NCI-H146 treated with DMSO at 0.1 percent for 48 hours (cell line): ENCODE data around the gene UBN1.

ENCODE experiments used
- DNase-seq: peaks from one replicate; lab custom pipeline; 2025; ENCODE audit not compliant: unreplicated experiment; lab: John Stamatoyannopoulos, UW

UBN1 gene

DNA sequence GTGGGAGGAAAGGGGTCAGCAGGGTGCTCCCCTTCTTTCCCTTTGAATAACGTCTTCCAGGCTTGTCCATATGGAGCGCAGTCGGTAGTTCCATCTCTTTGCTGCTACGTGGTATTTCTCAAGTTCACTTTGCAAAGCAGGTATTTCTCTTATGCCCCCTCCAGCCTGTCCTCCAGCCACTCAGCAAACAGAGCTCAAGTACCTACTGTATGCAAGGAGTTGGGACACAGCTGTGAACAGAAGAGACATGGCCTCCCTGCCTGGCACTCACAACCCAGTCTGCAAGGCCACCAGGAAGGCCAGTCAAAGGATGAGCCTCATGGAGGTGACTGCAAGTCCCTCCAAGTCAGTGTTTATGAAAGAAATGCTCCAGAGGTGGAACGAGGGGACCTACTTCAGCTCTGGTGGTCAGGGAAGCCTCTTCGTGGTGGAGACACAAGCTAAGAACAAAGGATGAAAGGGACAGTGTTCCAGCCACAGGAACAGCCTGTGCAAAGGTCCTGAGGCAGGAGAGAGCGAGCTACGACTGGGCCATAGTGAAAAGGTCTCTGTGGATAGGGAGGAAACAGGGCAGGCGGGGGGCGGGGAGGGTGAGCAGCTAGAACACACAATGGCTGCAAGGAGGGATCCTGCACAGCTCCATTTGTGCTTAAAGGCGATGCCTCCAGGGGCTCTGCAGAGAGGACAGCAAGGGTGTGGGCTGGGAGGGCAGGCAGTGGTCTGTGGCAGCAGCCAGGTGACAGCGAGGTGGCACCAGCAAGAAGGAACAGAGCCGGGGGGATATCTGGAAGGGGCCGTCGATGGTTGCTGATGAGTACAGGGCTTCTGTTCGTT lies 57.0 kb downstream of the UBN1 start:
- no peak for DNase-seq

DNA sequence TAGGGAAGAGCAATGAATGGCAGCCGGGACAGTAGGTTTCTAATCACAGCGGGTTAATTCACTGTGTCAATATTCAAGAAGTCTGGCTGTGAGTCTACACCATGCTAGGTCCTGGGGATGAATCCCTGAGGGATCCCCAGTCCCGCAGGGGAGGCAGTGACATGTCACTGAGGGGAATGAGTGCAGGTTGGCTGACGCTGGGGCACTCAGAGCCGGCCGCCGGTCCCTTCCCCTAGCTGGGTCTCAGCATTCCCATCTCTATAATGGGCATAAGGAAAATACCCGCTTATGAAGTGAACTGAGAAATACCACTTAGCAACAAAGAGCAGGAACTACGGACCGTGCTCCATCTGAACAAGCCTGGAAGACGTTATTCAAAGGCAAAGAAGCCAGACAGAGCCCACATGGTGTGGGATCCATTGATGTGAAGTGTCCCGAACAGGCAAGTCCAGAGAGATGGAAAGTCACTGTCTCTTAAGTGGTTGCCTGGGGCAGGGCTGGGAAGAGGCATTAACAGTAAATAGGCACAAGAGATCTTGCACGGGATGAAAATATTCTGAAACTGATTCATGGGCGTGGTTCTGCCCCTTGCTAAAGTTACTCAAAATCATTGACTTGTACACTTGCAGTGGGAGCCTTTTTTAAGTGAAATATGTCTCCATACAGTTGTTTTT lies 57.8 kb downstream of the UBN1 start:
- no peak for DNase-seq

DNA sequence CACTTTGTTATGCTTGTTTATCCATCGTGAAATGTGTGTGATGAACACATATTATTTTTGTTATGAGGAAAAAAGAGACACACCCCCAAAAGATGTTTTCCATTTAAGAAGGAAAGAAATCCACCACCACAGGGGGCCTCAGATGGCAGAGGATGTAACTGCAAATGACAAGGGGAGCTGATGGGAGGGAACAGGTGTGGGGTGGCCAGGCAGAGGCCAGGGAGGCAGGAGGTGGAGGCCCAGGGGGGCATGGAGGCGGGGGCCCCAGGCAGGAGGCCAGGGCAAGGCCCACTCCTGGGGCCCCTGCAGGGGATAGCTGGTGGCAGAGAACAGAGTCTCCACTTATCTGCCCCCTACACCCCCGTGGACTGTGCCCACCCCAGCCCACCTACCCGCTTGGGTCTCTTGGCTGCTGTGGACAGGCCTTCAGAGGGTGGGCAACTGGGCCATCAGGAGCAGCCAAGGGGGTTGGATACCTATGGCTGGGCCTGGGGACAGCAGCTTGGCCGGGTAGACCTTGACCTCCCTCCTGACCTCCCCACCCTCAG lies 61.6 kb downstream of the UBN1 start:
- DNase-seq: no peak

DNA sequence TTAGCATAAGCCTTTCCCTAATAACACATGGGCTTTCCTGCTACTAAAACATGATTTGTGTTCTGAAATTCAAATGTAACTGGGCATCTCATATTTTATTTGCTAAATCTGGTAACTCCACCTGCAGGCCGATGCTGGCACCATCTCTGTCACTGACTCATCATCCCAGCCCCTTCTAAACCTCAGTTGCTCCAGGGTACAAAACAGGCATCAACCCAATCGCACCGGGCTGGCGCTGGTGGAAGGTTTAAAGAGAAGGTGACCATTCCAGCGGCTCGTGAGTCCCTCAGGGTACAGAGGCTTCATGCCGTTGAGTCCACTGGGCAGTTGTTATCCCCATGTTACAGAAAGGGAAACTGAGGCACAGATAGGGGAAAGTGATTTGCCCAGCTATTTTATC lies 62.5 kb downstream of the UBN1 start:
- DNase-seq: no peak

DNA sequence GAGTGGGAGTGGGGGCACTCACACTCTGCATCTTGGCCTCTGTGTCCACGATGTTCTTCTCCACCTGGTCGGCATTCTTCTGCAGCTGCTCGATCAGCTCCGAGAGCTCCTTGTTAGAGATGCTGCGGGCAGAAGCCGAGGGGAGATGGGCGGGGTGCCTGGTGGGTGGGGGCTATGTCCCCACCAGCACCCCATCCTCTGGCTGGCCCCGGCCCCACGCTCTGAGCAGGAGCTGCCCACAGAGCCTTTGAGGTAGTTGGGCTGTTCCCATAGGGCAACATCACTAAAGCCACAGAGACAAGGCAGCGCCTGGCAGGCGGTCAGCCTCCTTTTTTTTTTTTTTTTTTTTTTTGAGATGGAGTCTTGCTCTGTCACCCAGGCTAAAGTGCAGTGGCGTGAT lies 63.5 kb downstream of the UBN1 start:
- no peak for DNase-seq

DNA sequence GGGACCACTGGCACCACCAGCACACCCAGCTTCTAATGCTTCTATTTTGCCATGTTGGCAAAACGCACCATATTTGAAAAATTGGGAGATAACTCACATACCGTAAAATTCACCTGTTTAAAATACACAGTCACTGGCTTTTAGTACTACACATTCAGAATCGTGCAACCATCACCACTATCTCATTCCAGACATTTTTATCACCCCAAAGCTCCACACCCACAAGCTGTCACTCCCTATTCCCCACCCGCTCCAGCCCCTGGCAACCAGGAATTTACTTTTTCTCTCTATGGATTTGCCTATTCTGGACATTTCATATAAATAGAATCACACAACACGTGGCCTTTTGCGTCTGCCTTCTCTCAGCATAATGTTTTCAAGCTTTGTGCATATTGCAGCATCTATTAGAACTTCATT lies 64.7 kb downstream of the UBN1 start:
- no peak for DNase-seq

DNA sequence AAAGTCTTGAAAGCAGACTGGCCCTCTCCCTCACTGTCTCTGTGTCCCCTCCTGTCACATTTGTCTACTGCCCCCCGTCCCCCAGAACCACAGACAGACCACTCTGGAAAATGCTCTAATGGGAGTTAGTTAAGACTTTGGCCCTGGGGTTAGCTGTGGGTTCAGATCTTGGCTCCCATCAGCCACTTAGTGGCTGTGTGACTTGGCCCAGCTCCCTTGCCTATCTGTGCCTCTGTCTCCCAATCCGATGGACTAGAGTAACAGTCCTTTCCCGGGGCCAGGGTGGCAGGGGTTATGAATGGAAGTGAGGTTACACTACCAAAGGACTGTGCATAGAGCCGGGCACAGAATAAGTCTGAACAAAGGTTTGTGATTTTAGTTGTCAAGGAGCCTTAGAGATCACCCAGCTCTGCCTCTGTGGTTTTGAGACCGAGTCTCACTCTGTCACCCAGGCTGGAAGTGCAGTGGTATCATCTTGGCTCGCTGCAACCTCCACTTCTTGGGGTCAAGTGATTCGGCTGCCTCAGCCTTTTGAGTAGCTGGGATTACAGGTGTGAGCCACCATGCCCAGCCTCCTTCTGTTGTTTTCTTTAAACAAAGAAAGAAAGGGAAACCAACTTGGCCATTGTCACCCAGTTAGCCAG lies 66.0 kb downstream of the UBN1 start:
- DNase-seq: no peak

DNA sequence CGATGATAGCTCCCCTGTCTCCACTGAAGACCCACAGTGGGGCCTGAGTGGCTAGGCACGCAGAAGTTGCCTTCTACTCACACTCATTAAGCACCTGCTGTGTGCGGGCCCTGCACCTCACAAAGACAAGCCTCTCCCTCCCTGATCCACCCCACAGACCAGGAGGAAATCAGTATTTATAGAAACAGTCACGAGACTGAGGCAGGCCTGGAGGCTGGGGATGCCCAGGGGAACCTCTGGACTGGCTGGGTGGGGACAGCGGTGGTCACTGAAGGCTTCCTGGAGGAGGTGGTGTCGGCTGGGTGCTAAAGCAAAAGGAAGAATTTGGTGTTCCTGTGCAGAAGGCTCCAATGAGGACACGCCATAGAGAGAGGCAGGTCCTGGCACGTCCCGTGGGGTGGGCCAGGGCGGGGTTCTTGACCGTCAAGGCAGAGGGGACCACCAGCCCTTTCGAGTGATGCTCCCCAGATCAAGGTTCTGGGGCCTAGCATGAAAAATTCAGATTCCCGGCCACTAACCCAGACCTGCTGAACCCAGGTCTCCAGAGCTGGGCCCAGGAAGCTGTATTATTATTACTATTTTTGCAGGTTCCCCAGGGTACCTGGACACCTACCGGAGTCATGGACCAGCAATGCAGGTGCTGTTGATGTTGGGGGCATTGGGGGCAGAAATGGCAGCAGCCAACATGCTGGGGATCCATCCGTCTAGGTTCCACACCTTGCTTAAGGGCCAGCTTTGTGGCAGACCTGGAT lies 66.7 kb downstream of the UBN1 start:
- no peak for DNase-seq

DNA sequence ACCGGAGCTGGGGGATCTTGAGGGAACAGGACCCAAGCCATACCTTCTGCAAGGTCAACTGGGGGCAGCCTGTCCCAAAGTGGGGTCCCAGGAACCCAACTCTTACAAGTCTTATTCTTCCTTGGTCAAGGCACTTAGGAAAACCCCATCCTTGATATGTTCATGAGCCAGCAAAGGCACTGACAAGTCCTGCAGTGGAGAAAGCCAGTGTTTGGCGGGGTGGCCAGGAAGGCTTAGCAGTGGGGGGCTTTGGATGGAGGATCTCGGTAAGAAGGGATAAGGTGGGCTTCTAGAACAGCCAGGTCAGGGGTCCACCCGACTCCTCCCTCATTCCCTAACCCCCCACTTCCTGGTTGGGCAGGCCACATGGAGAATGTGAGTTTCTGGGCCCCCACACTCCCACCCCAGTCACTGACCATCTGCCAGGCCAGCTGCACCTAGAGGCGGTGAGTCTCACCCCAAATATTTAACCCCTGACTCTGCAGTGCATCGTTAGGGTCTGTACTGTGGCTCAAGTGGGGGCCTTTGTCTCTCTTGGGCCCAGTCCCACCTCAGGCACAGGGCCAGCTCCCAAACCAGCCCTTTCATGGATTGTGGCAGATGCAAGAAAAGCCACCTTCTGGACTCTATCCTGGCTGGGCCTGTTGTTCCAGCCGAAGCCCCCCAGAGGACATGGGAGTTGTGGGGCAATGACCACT lies 67.4 kb downstream of the UBN1 start:
- DNase-seq: no peak

DNA sequence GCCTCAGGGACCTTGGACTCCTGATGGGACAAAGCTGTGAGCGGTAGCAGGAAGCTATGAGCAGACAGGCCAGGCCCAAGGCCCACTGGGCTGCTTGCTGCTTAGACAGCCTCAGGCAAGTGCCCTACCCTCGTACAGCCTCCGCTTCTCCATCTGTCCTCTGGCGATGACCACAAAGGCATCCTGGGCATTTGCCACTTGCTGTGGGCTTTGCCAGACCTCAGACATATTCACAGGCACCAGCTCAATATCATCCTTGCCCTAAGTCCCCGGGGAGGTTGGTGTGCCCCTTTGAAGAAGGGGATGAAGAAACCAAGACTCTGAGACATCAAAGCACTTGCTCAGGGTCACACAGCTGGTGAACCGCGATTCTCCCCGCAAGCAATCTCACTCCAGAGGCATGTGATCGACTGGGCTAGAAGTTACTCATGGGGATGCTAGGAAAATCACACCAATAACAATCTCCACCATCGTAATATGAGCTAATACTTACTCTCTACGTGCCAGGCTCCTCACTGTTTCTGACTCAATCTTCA lies 68.0 kb downstream of the UBN1 start:
- DNase-seq: no peak

DNA sequence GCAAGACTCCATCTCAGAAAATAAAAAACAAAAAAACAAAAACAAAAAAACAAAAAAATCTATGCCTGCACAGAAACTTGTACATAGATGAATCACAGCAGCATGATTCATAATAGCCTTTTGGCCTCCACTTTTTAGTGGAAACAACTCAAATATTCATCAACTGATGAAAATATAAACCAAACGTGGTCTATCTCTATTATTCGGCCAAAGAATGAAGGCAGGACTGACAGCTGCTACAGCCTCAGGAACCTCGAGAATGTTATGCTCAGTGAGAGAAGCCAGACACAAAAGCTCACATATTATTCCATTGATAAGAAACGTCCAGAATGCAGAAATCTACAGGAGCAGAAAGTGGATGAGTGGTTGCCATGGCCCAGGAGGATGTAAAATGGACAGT lies 69.8 kb downstream of the UBN1 start:
- no peak for DNase-seq

DNA sequence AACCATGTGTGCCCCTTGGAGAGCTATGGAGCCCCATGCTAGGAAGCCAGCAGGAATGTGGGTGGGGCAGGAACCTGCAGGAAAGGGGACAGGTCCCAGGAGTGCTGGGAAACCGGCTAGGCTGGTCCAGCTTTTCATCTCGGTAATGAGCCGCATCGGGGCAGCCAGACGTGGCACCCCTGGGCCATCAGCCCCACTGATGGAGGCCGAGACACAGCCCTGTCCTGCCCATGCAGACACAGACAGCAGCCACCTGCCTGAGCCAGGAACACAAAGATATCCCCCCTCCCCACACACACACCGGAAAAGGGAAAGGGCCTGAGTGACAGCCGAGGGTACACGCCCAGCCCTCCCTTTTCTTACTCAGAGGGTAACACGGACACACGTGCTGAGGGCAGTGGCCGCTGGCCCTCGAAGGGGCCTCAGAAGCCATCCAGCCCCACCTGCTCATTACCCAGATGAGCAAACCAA lies 71.5 kb downstream of the UBN1 start:
- no peak for DNase-seq

DNA sequence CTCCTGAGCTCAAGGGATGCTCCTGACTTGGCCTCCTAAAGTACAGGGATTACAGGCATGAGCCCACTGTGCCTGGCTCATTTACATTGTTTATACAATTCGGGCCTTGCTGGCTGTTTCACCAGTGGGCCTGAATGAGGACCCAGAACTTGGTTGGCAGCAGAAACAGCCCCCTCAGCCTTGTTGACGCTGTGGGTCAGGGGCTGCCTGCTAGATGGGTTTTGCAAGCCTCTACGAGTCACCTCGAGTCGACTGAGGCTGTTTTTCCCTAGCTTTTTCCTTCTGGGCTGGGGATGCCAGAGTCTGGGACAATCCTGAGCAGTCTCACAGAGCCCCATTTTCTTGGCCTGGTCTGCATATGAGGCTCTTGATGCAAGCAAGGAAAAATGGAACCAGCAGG lies 73.5 kb downstream of the UBN1 start:
- DNase-seq: no peak

DNA sequence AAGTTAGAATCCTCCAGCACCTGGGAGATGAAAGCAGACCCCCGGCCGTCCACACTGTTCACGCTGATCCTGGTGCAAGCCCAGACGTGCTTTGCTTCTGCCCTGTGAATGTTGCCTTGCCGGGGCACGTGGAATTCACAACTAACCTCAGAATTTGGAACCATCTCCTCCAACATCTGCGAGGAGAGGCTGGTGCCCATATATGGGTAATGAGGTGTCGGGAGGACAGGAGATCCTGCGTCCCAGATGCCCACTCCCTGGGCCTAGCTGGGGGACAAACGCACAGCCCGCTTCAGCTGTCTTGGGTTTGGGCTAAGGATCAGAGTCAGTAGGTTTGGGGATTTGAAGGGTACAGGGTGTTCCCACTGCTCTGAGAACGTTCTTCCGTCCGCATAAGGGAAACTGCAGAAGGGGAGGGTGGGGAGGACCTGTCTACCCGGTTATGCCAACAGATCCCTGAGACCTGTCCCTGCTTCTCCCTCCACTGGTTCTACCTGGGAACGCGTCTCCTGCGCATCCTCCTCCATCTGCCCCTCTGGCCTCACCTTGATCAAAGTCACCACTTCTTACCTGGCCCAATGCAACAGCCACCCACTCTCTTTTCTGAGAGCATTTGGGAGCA lies 75.6 kb downstream of the UBN1 start:
- DNase-seq: no peak

DNA sequence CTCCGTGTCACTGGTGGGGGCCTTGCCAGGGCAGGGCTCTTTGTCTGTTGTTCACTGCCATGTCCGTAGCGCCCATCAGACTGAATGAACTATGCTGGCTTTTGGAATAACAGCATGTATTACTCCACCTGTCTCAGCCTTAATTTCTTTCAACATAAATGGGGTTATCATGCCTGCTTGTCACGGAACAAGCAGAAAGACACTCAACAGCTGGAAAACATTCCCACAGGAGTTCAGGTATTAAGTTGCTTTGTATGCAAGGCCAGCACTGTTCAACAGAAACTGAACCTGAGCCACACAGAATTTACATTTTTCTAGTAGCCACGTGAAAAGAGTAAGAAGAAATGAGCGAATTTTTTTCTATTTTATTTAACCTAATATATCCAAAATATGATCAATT lies 76.6 kb downstream of the UBN1 start:
- no peak for DNase-seq

DNA sequence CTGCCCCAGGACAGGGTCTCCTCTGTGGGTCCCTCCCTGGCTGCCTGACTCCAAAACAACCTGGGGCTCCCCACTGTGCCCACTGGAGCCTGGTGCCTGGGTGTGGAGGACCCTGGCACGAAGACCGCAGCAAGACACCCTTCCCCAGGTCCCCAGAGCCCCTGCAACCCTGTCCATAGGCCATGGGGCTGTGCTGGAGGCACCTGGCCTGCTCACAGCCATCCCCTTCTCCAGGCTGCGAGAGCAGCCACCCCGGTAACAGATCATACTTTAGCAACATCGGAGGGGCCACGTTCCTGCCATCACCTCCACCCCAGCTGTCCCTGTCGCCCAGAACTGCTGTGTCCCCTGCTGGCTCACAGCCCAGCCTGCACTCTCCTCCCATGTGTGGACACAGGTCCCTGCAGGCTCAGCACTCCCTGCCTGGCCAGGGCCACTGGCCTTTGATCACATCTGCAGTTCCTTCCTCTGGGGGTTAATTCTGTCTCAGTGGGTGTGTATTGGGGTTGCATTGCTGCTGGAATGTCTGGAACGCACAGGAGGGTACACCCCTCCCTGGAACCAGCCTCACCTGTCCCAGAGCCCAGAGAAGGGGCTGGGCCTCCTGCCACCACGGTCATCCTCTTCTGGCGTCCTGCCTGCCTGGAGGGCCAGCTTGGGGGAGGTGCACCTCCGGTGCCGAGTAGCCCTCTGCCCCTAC lies 77.5 kb downstream of the UBN1 start:
- DNase-seq: no peak

DNA sequence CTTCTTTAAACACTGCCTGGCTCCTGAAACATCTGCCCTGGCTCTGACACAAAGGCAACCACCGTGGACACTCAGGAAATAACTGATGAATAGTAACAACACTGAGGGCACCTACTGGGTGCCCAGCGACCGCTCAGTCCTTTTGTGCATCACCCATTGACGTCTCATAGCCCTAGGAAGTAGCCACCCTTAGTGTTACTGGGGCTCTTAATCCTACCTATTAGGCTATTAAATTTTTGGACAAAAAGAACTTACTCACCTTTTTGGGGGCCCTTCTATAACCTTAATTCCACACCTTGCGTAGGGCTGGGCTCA lies 78.0 kb downstream of the UBN1 start:
- DNase-seq: no peak

DNA sequence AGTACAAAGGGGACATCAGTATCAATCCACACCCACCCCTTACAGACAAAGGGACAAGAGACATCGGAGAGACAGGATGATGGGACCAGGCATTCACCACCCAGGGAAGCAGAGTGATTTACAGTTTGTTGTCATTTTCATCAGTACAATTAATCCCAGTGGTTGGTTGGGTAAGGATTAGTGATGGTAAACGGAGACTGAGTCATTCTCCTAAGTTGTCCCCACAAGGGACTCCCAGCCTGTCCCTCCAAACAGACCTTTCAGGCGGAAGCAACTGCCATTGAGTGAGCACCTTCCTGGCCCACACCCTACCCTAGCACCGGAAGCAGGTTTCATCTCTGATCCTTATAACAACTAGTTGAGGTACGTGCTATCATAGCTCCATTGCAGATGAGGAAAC lies 78.5 kb downstream of the UBN1 start:
- no peak for DNase-seq

DNA sequence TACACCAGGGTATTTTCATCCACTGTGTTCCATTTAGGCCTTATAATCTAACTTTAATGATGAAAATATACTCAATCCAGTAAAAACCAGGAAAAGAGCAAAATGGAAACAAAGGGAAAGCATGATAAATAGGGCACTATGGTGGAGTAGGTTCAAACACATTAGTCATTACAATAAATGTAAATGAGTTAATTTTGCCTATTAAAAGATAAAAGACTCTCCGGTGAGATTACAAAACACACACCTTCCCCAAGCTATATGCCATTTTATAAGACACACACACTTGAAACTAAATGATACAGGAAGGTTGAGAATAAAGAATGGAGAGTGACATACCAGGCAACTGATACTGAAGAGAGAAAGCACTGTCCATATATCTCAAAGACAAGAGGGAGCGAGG lies 79.6 kb downstream of the UBN1 start:
- no peak for DNase-seq
